GM21619 (cell line): Measurements from ENCODE around the gene ATOSA.

Experiments
- ATAC-seq: cut with Tn5 transposase; IDR thresholded peaks from one replicate; pipeline ENCODE4 v1.9.1; 2021; ENCODE audit not compliant: unreplicated experiment

ATOSA gene

GRCh38 chr15:52679232-52680040 lies at the start of gene ATOSA:
TSS of gene ATOSA (minus strand) at chr15:52679388. CDS start at chr15:52678021, 1,367 bp downstream.
- peak; percentile 58 for ATAC-seq

DNA sequence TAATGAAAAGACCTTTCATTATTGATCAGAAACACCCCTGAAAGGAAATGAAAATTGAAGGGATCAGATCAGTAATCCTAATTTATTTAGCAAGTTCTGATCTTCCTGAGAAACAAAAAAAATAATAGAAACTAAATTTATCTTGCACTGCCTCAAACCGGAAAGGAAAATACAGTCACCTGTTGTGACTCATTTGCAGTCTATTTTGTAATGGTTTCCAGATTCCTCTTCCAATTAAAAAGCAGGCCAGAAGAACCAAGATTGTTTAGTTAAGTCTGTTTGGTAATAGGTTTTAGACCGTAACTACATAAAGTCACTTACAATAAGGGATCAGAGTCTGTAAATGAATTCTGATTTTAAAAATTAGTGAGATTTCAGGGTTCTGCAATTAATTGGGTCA lies 49.7 kb upstream of the ATOSA start:
- ATAC-seq = no peak

DNA sequence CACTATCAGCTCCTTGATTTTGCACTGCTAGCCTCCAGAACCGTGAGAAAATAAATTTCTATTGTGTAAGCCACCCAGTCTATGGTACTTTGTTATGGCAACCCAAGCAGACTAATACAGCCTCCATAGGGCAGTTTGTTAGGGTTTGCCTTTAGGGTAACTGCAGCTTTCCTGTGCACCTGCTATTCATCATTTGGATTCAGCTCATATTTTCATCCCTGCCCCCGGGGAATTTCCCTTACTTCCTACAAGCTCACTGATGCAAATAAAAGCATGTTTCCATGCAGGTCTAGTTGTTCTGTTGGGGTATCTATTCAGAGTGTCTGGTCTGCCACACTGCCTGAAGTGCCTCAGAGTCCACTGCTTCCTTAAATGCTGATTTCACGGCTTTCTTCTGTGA lies 48.6 kb upstream of the ATOSA start:
- no peak for ATAC-seq

DNA sequence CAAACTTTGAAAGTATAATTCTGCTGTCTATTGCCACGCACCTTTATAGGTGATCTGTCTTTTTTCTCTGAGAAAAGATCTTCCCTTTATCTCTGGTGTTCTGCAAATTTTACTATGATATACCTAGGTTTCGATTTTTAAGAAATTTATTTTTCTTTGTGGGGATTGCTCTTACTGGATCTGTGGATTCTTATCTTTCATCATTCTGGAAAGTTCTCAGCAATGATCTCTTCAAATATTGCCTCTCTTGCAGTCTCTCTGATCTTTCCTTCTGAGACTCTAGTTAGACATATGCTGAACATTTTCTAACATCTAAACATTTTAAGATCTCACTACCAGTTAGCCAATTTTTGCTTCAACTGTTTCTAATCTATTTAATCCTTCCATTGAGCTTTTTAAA lies 47.0 kb upstream of the ATOSA start:
- no peak for ATAC-seq

GRCh38 chr15:52718551-52718950 lies 39.4 kb upstream of the ATOSA start:
- ATAC-seq = no peak

DNA sequence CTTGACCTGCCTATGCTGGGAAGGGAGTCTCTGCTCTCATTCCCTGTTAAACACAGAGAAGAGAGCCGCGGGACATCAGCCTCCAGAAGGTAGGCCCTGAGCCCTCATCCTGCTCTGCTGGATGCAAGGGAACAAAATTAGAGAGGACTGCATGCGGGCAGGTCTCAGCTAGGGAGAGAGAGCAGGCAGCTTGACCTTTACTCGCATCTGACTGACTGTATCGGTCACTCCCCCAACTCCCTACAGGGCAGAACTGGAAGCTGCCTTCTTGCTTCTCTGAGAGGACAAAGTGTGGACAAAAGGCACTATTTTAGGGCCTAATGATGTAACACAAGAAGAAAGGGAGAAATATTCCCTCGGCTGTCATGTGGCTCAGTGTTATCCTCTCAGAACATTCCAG lies 38.7 kb upstream of the ATOSA start:
- ATAC-seq = no peak

- ATAC-seq = no peak
Measured at GRCh38 chr15:52717481-52717880, 38.3 kb upstream of the ATOSA start.

- no peak for ATAC-seq
Measured at GRCh38 chr15:52716536-52716935, 37.3 kb upstream of the ATOSA start.

- ATAC-seq = no peak
Measured at GRCh38 chr15:52715411-52715810, 36.2 kb upstream of the ATOSA start.

DNA sequence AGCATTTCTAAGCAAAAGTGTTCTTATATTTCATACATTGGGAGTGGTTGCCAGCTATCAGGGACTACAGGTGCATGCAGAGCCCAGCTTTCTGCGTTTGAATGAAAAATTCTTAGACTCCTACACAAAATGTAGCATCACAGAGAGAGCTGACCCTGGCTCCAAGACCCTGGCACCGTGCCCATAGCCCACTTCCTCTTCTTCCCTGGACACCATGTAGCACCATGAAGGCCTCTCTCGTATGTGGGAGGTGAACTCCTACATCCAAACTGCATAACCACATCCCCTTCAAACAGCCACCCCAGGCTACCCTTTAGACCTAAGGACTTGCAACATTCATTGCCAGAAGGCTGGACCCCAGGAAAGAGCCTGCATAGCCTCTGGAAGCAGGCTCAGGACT lies 35.8 kb upstream of the ATOSA start:
- ATAC-seq = no peak

- ATAC-seq = no peak
Measured at GRCh38 chr15:52710708-52711389, 31.7 kb upstream of the ATOSA start.

DNA sequence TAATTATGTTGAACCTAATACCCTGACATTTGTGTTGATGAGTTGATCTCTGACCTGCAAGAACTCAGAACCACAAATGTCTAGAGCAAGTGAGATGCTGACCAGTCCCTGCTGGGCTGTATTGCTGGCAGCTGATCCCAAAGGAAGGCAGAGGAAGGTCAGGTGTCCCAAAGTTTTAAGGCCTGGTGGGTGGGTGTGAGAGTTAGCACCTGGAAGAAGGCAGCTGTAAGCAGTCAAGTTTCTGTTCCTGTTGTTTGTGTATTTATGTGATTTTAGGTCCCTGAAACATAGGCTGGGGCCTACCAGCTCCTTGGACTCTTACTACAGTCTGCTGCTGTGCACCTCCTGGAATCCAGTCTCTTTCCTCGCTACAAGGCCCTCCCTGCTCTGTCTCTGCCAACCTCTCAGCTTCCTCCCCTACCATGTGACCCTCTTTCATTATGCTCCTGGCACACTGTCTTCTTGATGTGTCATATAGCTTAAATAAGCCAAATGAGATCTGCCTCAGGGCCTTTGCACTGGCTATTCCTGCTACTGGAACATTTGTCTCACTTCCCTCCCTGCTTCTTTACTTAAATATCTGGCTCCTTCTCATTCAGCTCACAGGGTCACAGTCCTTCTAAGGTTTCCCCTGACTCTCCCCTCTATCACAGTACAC lies 31.0 kb upstream of the ATOSA start:
- ATAC-seq = peak; percentile 45

DNA sequence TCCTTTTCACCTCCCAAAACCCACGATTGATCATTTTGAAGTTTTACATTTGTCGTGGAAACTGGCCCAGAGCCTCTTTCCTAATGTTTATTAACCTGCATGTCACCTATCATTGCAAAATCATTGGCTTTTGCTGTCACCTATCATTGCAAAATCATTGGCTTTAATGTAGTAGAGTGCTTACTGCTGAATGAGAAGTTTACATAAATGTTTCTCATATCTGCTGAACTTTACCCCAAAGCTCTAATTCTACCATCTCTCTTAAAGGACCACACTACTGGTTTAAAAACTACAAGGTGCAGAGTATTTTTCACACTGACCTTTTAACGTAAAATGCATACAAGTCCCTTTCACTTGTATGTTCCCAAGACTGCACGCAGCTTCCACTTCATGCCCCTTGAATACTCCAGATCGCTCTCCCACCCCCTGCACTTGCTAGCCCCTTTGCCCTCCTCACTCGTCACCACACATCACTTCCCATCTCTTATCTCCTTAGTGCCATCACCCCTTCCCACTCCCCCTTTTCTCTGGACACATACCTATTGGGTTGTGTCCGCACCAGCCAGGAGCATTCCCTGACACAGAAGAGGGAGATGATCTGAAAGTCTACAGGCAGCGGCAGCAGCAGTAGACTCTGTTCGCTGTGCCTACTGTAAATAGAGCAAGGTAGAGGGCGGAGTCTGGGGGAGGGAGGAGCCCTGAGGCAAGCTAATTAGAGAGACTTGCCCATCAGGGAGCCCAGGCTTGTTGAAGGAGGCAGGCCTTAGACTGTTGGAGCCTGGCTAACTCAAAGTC lies 30.2 kb upstream of the ATOSA start:
- ATAC-seq = peak; percentile 80

GRCh38 chr15:52706091-52706490 lies 26.9 kb upstream of the ATOSA start:
- ATAC-seq = no peak

DNA sequence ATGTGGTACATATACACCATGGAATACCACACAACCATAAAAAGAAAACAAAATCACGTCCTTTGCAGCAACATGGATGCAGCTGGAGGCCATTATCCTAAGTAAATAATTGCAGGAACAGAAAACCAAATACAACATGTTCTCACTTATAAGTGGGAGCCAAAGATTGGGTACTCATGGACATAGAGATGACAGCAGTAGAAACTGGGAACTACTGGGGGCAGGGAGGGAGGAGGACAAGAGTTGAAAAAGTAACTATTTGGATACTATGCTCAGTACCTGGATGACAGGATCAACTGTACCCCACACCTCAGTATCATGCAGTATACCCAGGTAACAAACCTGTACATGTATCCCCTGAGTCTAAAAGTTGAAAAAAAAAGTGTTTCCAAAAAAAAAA lies 23.2 kb upstream of the ATOSA start:
- ATAC-seq = no peak

DNA sequence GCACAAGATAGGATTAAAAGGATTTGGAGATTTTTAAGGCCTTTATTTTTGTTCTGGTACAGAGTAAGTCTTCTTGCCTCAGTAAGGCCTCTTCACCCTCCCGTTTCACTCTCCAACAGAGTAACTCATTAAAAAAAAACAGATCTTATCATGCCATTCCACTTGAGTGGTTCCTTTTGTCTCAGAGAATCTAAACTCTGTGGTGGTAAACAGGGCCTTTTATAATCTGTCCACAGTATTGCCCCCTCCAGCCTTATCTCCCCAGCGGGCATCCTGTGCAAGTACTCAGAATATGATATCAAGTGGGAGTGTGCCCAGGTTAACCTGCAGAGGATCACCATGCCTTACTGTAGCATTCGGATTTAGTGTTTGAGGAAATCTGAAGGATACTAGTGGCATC lies 20.3 kb upstream of the ATOSA start:
- no peak for ATAC-seq

- ATAC-seq = no peak
Measured at GRCh38 chr15:52698514-52698913, 19.3 kb upstream of the ATOSA start.

DNA sequence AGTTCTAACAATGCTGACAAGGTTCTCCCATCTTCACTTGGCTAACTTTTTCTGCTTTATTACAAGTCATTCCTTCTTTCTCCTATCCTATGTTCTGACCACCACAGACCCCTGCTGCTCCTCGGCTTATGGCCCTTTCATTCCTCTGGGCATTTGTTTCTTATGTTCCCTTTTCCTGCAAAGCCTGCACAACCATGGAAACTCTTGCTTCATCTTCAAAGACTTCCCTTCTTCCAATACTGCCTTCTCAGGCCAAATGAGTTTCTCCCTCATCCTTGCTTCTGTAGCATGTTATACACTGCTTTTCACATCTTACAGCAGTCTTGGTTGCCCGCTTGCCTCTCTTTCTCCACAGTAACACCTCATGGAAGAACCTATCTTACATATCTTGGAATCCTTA lies 17.9 kb upstream of the ATOSA start:
- ATAC-seq = no peak

- ATAC-seq = no peak
Measured at GRCh38 chr15:52695154-52695553, 16.0 kb upstream of the ATOSA start.

DNA sequence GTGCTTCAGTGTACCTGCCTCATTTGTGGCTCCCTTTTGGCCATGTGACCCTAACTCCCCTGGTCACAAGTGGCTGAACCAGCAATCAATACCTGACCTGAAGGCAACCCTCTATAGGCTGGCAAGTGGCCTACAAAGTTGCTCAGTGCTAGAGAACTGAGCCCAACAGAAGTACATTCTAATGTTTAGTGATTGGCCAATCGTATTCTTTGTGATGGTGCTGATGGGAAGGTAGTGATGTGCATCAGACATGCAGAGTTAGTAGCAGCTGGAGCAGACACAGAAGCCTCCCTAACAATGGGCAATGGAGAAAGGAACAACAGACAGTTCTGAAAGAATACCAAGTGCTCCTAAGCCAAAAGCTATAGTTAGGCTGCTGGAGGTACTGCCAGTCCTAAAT lies 10.4 kb upstream of the ATOSA start:
- ATAC-seq = no peak

DNA sequence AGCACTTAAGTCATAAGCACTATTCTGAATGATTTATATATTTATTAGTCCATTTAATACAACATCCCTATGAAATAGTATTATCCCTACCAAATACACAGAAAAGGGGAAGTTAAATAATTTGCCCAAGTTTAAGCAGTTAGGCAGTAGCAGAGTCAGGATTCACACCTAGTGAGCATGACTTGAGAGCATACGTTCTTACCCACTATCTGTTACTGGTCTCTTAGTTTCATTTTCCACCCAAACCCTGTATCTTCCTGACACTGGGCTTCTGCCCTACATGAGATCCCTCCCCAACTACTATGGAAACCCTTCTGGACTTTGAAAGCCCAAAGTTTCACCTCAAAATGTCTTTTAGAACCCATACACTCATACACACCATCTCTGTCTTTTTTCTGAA lies 4.4 kb upstream of the ATOSA start:
- ATAC-seq = peak; percentile 45
